HG03354 (cell line): ENCODE results near the gene CARD11.
A peak's percentile ranks its signal among the peaks of the same experiment; 100 is the strongest.
"Not testable (repeated sequence)": the region's sequence is repeated elsewhere in the genome, so short reads cannot be mapped to it uniquely, and the experiment has no call there.

ENCODE experiments used
- ATAC-seq: cut with Tn5 transposase; IDR thresholded peaks from one replicate; pipeline ENCODE4 v1.9.1; 2021; ENCODE audit warnings: mild to moderate bottlenecking; ENCODE audit not compliant: unreplicated experiment, poor library complexity, severe bottlenecking

The CARD11 gene

GRCh38 chr7:2920480-2920879 lies 123.2 kb downstream of the CARD11 start:
- not testable (repeated sequence) for ATAC-seq

GRCh38 chr7:2920041-2920440 lies 123.6 kb downstream of the CARD11 start:
- ATAC-seq = no peak

- no peak for ATAC-seq
Measured at GRCh38 chr7:2919256-2919655, 124.4 kb downstream of the CARD11 start.

- no peak for ATAC-seq
Measured at GRCh38 chr7:2918406-2918805, 125.3 kb downstream of the CARD11 start.

- ATAC-seq = no peak
Measured at GRCh38 chr7:2915023-2915422, 128.6 kb downstream of the CARD11 start.

GRCh38 chr7:2913760-2914387 lies 129.8 kb downstream of the CARD11 start:
- no peak for ATAC-seq

GRCh38 chr7:2912684-2913439 lies 130.8 kb downstream of the CARD11 start:
- no peak for ATAC-seq

- no peak for ATAC-seq
Measured at GRCh38 chr7:2911466-2911865, 132.2 kb downstream of the CARD11 start.

GRCh38 chr7:2909471-2910039 lies 134.1 kb downstream of the CARD11 start:
- ATAC-seq = no peak

- no peak for ATAC-seq
Measured at GRCh38 chr7:2909043-2909442, 134.6 kb downstream of the CARD11 start.

GRCh38 chr7:2908103-2908683 lies 135.5 kb downstream of the CARD11 start:
- no peak for ATAC-seq

- ATAC-seq = no peak
Measured at GRCh38 chr7:2906197-2906931, 137.3 kb downstream of the CARD11 start.

- no peak for ATAC-seq
Measured at GRCh38 chr7:2905500-2905899, 138.2 kb downstream of the CARD11 start.

- ATAC-seq = no peak
Measured at GRCh38 chr7:2905027-2905426, 138.6 kb downstream of the CARD11 start.

GRCh38 chr7:2904202-2904601 lies 139.5 kb downstream of the CARD11 start:
- no peak for ATAC-seq

- ATAC-seq = no peak
Measured at GRCh38 chr7:2903682-2904162, 139.9 kb downstream of the CARD11 start.

- ATAC-seq = no peak
Measured at GRCh38 chr7:2897023-2897422, 146.6 kb downstream of the CARD11 start.

GRCh38 chr7:2896131-2896530 lies 147.5 kb downstream of the CARD11 start:
- no peak for ATAC-seq

- ATAC-seq = peak; percentile 79
Measured at GRCh38 chr7:2894118-2894940, 149.3 kb downstream of the CARD11 start.
